ENCODE measurements around the gene TGFBR3. TPM values are rescaled to one million over a fixed set of nuclear protein-coding genes. Genes with fewer than 3 reads are reported as not detected.

The TGFBR3 gene
- total and polyA plus RNA-seq, 4 experiments from 2014 or later, result 34.5 to 47.3 (median 42.3) TPM

- peak overlapping the region in 4 of 7 donors; percentile 4 to 87 (median 14) for H3K27ac Mint-ChIP-seq
- H3K36me3 Mint-ChIP-seq, result peaks cover 35 to 41% of the 10 kb centered on the region in 2 donors
- H3K36me3 ChIP-seq (ENCODE audit: insufficient read depth, low read length), result peaks cover 9% of the 10 kb centered on the region
- intact Hi-C loops (cut with micrococcal nuclease), result no loop called here
- ChIA-PET CTCF (ENCODE audit: partially characterized antibody) (interaction anchor here (1.4 to 1.8 kb wide), 3 partner anchors 11 to 285 kb away, joined by 3 to 5 read pairs (median 3); partner anchors contain the start of gene TGFBR3), POLR2A (ENCODE audit: partially characterized antibody) (interaction anchor here (1.0 kb wide), 1 partner anchor 88 kb away, joined by 3 read pairs; the partner anchor contains the start of gene TGFBR3)
- no peak overlapping the region for H3K4me3 Mint-ChIP-seq
- H3K27me3 Mint-ChIP-seq, result no peaks in the 10 kb centered on the region
- H3K4me1 ChIP-seq (ENCODE audit: insufficient read depth, low read length), result peaks cover 19% of the 10 kb centered on the region
- no peaks in the 10 kb centered on the region for H3K27me3 ChIP-seq (ENCODE audit: insufficient read depth, low read length)
- H3K4me3 ChIP-seq (ENCODE audit: low read length in 2 of 2), result no peak overlapping the region
- H3K4me1 Mint-ChIP-seq, result peaks cover 20 to 54% (median 28%) of the 10 kb centered on the region in 4 donors
- H3K9me3 Mint-ChIP-seq, result no peaks in the 10 kb centered on the region
- H3K27ac ChIP-seq (ENCODE audit: low read depth, low read length), result no peak overlapping the region
- DNase-seq, result no peak
- no peaks in the 10 kb centered on the region for H3K9me3 ChIP-seq (ENCODE audit: control insufficient read depth in 1 of 2, low read length in 2 of 2)
Observed at GRCh38 chr1:91798241-91798648, 87.7 kb downstream of the TGFBR3 start.

GRCh38 chr1:91797164-91797563 lies 88.8 kb downstream of the TGFBR3 start:
- peaks cover 22 to 52% (median 26%) of the 10 kb centered on the region in 4 donors for H3K4me1 Mint-ChIP-seq
- no peak overlapping the region for H3K27ac Mint-ChIP-seq
- Histone ChIP-seq H3K9me3 (ENCODE audit: control insufficient read depth in 1 of 2, low read length in 2 of 2) (no peaks in the 10 kb centered on the region), H3K4me1 (ENCODE audit: insufficient read depth, low read length) (peaks cover 16% of the 10 kb centered on the region), H3K36me3 (ENCODE audit: insufficient read depth, low read length) (peaks cover 9% of the 10 kb centered on the region), H3K27me3 (ENCODE audit: insufficient read depth, low read length) (no peaks in the 10 kb centered on the region), H3K27ac (ENCODE audit: low read depth, low read length) (no peak overlapping the region), H3K4me3 (ENCODE audit: low read length in 2 of 2) (no peak overlapping the region)
- CTCF ChIA-PET (ENCODE audit: partially characterized antibody), result interaction anchor here (1.8 kb wide), 1 partner anchor 89 kb away, joined by 5 read pairs; the partner anchor contains the start of gene TGFBR3
- no peak overlapping the region for H3K4me3 Mint-ChIP-seq
- H3K9me3 Mint-ChIP-seq, result no peaks in the 10 kb centered on the region
- DNase-seq, result no peak
- intact Hi-C loops (cut with micrococcal nuclease), result no loop called here
- H3K27me3 Mint-ChIP-seq, result no peaks in the 10 kb centered on the region
- POLR2A ChIA-PET (ENCODE audit: partially characterized antibody), result interaction anchor here (0.6 kb wide), 1 partner anchor 584 kb away, joined by 3 read pairs; no protein-coding TSS in a partner anchor
- H3K36me3 Mint-ChIP-seq, result peaks cover 35 to 38% of the 10 kb centered on the region in 2 donors

GRCh38 chr1:91796390-91796654 lies 89.6 kb downstream of the TGFBR3 start:
- Histone ChIP-seq H3K9me3 (ENCODE audit: control insufficient read depth in 1 of 2, low read length in 2 of 2) (no peaks in the 10 kb centered on the region), H3K4me3 (ENCODE audit: low read length in 2 of 2) (no peak overlapping the region), H3K4me1 (ENCODE audit: insufficient read depth, low read length) (peaks cover 24% of the 10 kb centered on the region), H3K27ac (ENCODE audit: low read depth, low read length) (no peak overlapping the region), H3K36me3 (ENCODE audit: insufficient read depth, low read length) (peaks cover 9% of the 10 kb centered on the region), H3K27me3 (ENCODE audit: insufficient read depth, low read length) (no peaks in the 10 kb centered on the region)
- POLR2A ChIA-PET (ENCODE audit: partially characterized antibody), result interaction anchor here (1.1 kb wide), 1 partner anchor 8 kb away, joined by 7 read pairs; no protein-coding TSS in a partner anchor
- H3K9me3 Mint-ChIP-seq, result no peaks in the 10 kb centered on the region
- intact Hi-C loops (cut with micrococcal nuclease), result no loop called here
- H3K4me1 Mint-ChIP-seq, result peaks cover 25 to 54% (median 30%) of the 10 kb centered on the region in 4 donors
- H3K36me3 Mint-ChIP-seq, result peaks cover 37 to 38% of the 10 kb centered on the region in 2 donors
- CTCF ChIA-PET (ENCODE audit: partially characterized antibody), result interaction anchor here (0.9 kb wide), 1 partner anchor 284 kb away, joined by 4 read pairs; no protein-coding TSS in a partner anchor
- peak overlapping the region in 2 of 7 donors; percentile 42 to 72 for H3K27ac Mint-ChIP-seq
- H3K27me3 Mint-ChIP-seq, result no peaks in the 10 kb centered on the region
- no peak for DNase-seq
- no peak overlapping the region for H3K4me3 Mint-ChIP-seq

- POLR2A ChIA-PET (ENCODE audit: partially characterized antibody), result interaction anchor here (1.1 kb wide), 1 partner anchor 9 kb away, joined by 7 read pairs; no protein-coding TSS in a partner anchor
- H3K4me3 ChIP-seq (ENCODE audit: low read length in 2 of 2), result no peak overlapping the region
- Mint-ChIP-seq H3K27me3 (no peaks in the 10 kb centered on the region), H3K36me3 (peaks cover 37 to 38% of the 10 kb centered on the region in 2 donors), H3K4me3 (no peak overlapping the region), H3K9me3 (no peaks in the 10 kb centered on the region), H3K4me1 (peaks cover 30 to 59% (median 34%) of the 10 kb centered on the region in 4 donors), H3K27ac (peak overlapping the region in 2 of 7 donors; percentile 10 to 72)
- intact Hi-C loops (cut with micrococcal nuclease), result no loop called here
- no peak overlapping the region for H3K27ac ChIP-seq (ENCODE audit: low read depth, low read length)
- H3K36me3 ChIP-seq (ENCODE audit: insufficient read depth, low read length), result peaks cover 9% of the 10 kb centered on the region
- no peak for DNase-seq
- H3K4me1 ChIP-seq (ENCODE audit: insufficient read depth, low read length), result peaks cover 29% of the 10 kb centered on the region
- no peaks in the 10 kb centered on the region for H3K27me3 ChIP-seq (ENCODE audit: insufficient read depth, low read length)
- CTCF ChIA-PET (ENCODE audit: partially characterized antibody), result interaction anchor here (0.9 kb wide), 1 partner anchor 283 kb away, joined by 4 read pairs; no protein-coding TSS in a partner anchor
- H3K9me3 ChIP-seq (ENCODE audit: control insufficient read depth in 1 of 2, low read length in 2 of 2), result no peaks in the 10 kb centered on the region
Observed at GRCh38 chr1:91795591-91796389, 90.2 kb downstream of the TGFBR3 start.

- POLR2A ChIA-PET (ENCODE audit: partially characterized antibody), result no interaction called here
- H3K4me3 ChIP-seq (ENCODE audit: low read length in 2 of 2), result no peak overlapping the region
- Mint-ChIP-seq H3K4me3 (no peak overlapping the region), H3K27ac (no peak overlapping the region), H3K27me3 (no peaks in the 10 kb centered on the region), H3K4me1 (peaks cover 33 to 61% (median 37%) of the 10 kb centered on the region in 4 donors), H3K9me3 (no peaks in the 10 kb centered on the region), H3K36me3 (peaks cover 41 to 43% of the 10 kb centered on the region in 2 donors)
- no peak for DNase-seq
- no peak overlapping the region for H3K27ac ChIP-seq (ENCODE audit: low read depth, low read length)
- H3K4me1 ChIP-seq (ENCODE audit: insufficient read depth, low read length), result peaks cover 33% of the 10 kb centered on the region
- no peaks in the 10 kb centered on the region for H3K27me3 ChIP-seq (ENCODE audit: insufficient read depth, low read length)
- CTCF ChIA-PET (ENCODE audit: partially characterized antibody), result no interaction called here
- H3K9me3 ChIP-seq (ENCODE audit: control insufficient read depth in 1 of 2, low read length in 2 of 2), result no peaks in the 10 kb centered on the region
- intact Hi-C loops (cut with micrococcal nuclease), result no loop called here
- H3K36me3 ChIP-seq (ENCODE audit: insufficient read depth, low read length), result peaks cover 9% of the 10 kb centered on the region
Observed at GRCh38 chr1:91793877-91794276, 92.1 kb downstream of the TGFBR3 start.

- H3K9me3 Mint-ChIP-seq, result no peaks in the 10 kb centered on the region
- H3K27ac Mint-ChIP-seq, result peak overlapping the region in 1 of 7 donors; percentile 62
- H3K9me3 ChIP-seq (ENCODE audit: control insufficient read depth in 1 of 2, low read length in 2 of 2), result no peaks in the 10 kb centered on the region
- ChIA-PET POLR2A (ENCODE audit: partially characterized antibody) (no interaction called here), CTCF (ENCODE audit: partially characterized antibody) (no interaction called here)
- peaks cover 9% of the 10 kb centered on the region for H3K36me3 ChIP-seq (ENCODE audit: insufficient read depth, low read length)
- peaks cover 40 to 41% of the 10 kb centered on the region in 2 donors for H3K36me3 Mint-ChIP-seq
- H3K4me1 ChIP-seq (ENCODE audit: insufficient read depth, low read length), result peaks cover 30% of the 10 kb centered on the region
- peaks cover 32 to 54% (median 33%) of the 10 kb centered on the region in 4 donors for H3K4me1 Mint-ChIP-seq
- no peaks in the 10 kb centered on the region for H3K27me3 ChIP-seq (ENCODE audit: insufficient read depth, low read length)
- no peak overlapping the region for H3K4me3 ChIP-seq (ENCODE audit: low read length in 2 of 2)
- no peaks in the 10 kb centered on the region for H3K27me3 Mint-ChIP-seq
- no peak overlapping the region for H3K4me3 Mint-ChIP-seq
- DNase-seq, result no peak
- intact Hi-C loops (cut with micrococcal nuclease), result no loop called here
- no peak overlapping the region for H3K27ac ChIP-seq (ENCODE audit: low read depth, low read length)
Observed at GRCh38 chr1:91793189-91793588, 92.8 kb downstream of the TGFBR3 start.

- H3K36me3 ChIP-seq (ENCODE audit: insufficient read depth, low read length), result peaks cover 9% of the 10 kb centered on the region
- Mint-ChIP-seq H3K4me3 (peak overlapping the region in 2 of 8 donors; percentile 19 to 61), H3K27ac (peak overlapping the region in 3 of 7 donors; percentile 5 to 43 (median 30)), H3K27me3 (no peaks in the 10 kb centered on the region), H3K4me1 (peaks cover 31 to 50% (median 36%) of the 10 kb centered on the region in 4 donors), H3K9me3 (no peaks in the 10 kb centered on the region), H3K36me3 (peaks cover 39 to 40% of the 10 kb centered on the region in 2 donors)
- intact Hi-C loops (cut with micrococcal nuclease), result loop anchor here (1.0 kb wide), 1 partner anchor 12 kb away; no protein-coding TSS in a partner anchor
- POLR2A ChIA-PET (ENCODE audit: partially characterized antibody), result interaction anchor here (3.1 kb wide), 1 partner anchor 12 kb away, joined by 22 read pairs; no protein-coding TSS in a partner anchor
- no peaks in the 10 kb centered on the region for H3K27me3 ChIP-seq (ENCODE audit: insufficient read depth, low read length)
- no peak for DNase-seq
- no peak overlapping the region for H3K4me3 ChIP-seq (ENCODE audit: low read length in 2 of 2)
- CTCF ChIA-PET (ENCODE audit: partially characterized antibody), result interaction anchor here (1.5 to 2.2 kb wide), 4 partner anchors 10 to 280 kb away, joined by 5 to 16 read pairs (median 10); no protein-coding TSS in a partner anchor
- peaks cover 30% of the 10 kb centered on the region for H3K4me1 ChIP-seq (ENCODE audit: insufficient read depth, low read length)
- no peaks in the 10 kb centered on the region for H3K9me3 ChIP-seq (ENCODE audit: control insufficient read depth in 1 of 2, low read length in 2 of 2)
- H3K27ac ChIP-seq (ENCODE audit: low read depth, low read length), result no peak overlapping the region
Observed at GRCh38 chr1:91792489-91793071, 93.4 kb downstream of the TGFBR3 start.
